ENCODE data around the gene SLC49A3. TPM values are rescaled to one million over a fixed set of nuclear protein-coding genes. Genes with fewer than 3 reads are reported as not detected.

The SLC49A3 gene
- total RNA-seq, 2 donors from 2014 or later, result 8.0 to 8.2 TPM

- intact Hi-C loops (cut with DNase I), result no loop called here
- DNase-seq, result peak in 1 of 4 donors; percentile 9
- TF ChIP-seq, protein P1, sequence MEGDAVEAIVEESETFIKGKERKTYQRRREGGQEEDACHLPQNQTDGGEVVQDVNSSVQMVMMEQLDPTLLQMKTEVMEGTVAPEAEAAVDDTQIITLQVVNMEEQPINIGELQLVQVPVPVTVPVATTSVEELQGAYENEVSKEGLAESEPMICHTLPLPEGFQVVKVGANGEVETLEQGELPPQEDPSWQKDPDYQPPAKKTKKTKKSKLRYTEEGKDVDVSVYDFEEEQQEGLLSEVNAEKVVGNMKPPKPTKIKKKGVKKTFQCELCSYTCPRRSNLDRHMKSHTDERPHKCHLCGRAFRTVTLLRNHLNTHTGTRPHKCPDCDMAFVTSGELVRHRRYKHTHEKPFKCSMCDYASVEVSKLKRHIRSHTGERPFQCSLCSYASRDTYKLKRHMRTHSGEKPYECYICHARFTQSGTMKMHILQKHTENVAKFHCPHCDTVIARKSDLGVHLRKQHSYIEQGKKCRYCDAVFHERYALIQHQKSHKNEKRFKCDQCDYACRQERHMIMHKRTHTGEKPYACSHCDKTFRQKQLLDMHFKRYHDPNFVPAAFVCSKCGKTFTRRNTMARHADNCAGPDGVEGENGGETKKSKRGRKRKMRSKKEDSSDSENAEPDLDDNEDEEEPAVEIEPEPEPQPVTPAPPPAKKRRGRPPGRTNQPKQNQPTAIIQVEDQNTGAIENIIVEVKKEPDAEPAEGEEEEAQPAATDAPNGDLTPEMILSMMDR (IDR thresholded peaks at IDR 0.05), result no peak
- no peak for TF ChIP-seq POLR2A (IDR thresholded peaks at IDR 0.05)
- no peak for ATAC-seq
- no peaks in the 10 kb centered on the region for H3K9me3 ChIP-seq
- no peak overlapping the region for H3K4me3 ChIP-seq
- peaks cover 13% of the 10 kb centered on the region for H3K4me1 ChIP-seq
- WGBS, 2 donors, result 70 to 74% methylated on average over 3 to 24 of the region's 28 CpGs
- H3K27me3 ChIP-seq, result no peaks in the 10 kb centered on the region
- H3K27ac ChIP-seq, result no peak overlapping the region
- no peaks in the 10 kb centered on the region for H3K36me3 ChIP-seq (replicated peaks in 1 of 2; ENCODE audit: insufficient read depth in 1 of 2, low read depth in 2 of 2)
Observed at GRCh38 chr4:666822-667544, 22.0 kb downstream of the SLC49A3 start.

DNA sequence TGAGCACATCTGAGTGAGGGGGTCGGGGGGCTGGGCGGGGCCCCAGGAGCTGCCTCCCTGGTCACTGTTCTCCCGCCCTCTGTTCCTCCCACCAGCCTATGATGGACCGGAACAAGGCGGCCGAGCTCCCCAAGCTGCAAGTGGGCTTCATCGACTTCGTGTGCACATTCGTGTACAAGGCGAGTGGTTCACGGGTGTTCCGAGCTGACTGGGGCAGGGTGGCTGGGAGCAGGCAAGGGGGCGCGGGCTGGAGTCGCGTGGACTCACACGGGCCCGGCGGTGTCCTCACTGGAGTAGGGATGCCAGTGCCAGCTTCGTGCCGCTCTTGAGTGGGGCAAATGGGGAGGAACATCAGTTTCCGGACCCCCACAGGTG lies 22.5 kb downstream of the SLC49A3 start:
- no peaks in the 10 kb centered on the region for H3K36me3 ChIP-seq (replicated peaks in 1 of 2; ENCODE audit: insufficient read depth in 1 of 2, low read depth in 2 of 2)
- TF ChIP-seq, protein P1 (IDR thresholded peaks at IDR 0.05), result no peak
- TF ChIP-seq POLR2A (IDR thresholded peaks at IDR 0.05), result no peak
- H3K9me3 ChIP-seq, result no peaks in the 10 kb centered on the region
- H3K4me3 ChIP-seq, result no peak overlapping the region
- H3K4me1 ChIP-seq, result peaks cover 13% of the 10 kb centered on the region
- DNase-seq, result peak in 1 of 4 donors; percentile 12
- H3K27me3 ChIP-seq, result no peaks in the 10 kb centered on the region
- H3K27ac ChIP-seq, result no peak overlapping the region
- intact Hi-C loops (cut with DNase I), result no loop called here
- ATAC-seq, result no peak
- WGBS, 2 donors, result 76 to 100% methylated on average over 1 to 22 of the region's 22 CpGs

GRCh38 chr4:665751-666435 lies 23.1 kb downstream of the SLC49A3 start:
- DNase-seq (peak in 1 of 4 donors; percentile 10), ATAC-seq (no peak)
- Histone ChIP-seq H3K4me3 (no peak overlapping the region), H3K27ac (no peak overlapping the region), H3K4me1 (peaks cover 13% of the 10 kb centered on the region), H3K27me3 (no peaks in the 10 kb centered on the region), H3K9me3 (no peaks in the 10 kb centered on the region), H3K36me3 (replicated peaks in 1 of 2; ENCODE audit: insufficient read depth in 1 of 2, low read depth in 2 of 2) (no peaks in the 10 kb centered on the region)
- TF ChIP-seq POLR2A (IDR thresholded peaks at IDR 0.05), result no peak
- TF ChIP-seq, protein P1 (IDR thresholded peaks at IDR 0.05), result no peak
- WGBS, 2 donors, result 71 to 80% methylated on average over 3 to 21 of the region's 22 CpGs
- intact Hi-C loops (cut with DNase I), result no loop called here

DNA sequence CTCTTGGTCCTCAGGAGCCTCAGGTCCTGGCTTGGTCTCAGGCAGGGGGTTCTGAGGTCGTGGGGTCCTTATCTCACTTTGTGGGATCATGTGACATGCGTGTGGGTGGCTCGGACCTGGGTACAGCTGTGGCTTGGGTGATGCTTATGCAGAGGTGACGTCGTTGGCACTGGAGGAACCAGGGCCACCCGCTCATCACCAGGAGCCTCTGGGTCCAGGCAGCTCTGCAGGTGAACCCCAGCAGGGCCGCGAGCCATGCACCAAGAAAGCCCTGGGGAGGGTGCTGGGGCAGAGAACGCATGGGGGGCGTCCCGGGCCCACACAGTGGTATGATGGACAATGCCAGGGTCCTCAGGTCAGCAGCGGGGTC lies 23.6 kb downstream of the SLC49A3 start:
- DNase-seq, result no peak
- WGBS, 2 donors, result 79 to 83% methylated on average over 7 to 8 of the region's 12 CpGs
- no peak overlapping the region for H3K4me3 ChIP-seq
- no peaks in the 10 kb centered on the region for H3K9me3 ChIP-seq
- TF ChIP-seq, protein P1 (IDR thresholded peaks at IDR 0.05), result no peak
- no peak for TF ChIP-seq POLR2A (IDR thresholded peaks at IDR 0.05)
- no peak for ATAC-seq
- no peaks in the 10 kb centered on the region for H3K36me3 ChIP-seq (replicated peaks in 1 of 2; ENCODE audit: insufficient read depth in 1 of 2, low read depth in 2 of 2)
- no peaks in the 10 kb centered on the region for H3K27me3 ChIP-seq
- no peak overlapping the region for H3K27ac ChIP-seq
- intact Hi-C loops (cut with DNase I), result no loop called here
- H3K4me1 ChIP-seq, result peaks cover 13% of the 10 kb centered on the region
